Natural killer cell (primary cell): ENCODE results near the gene TRAF2. TPM values are rescaled to one million over a fixed set of nuclear protein-coding genes. Genes with fewer than 3 reads are reported as not detected.
A peak's percentile ranks its signal among the peaks of the same experiment; 100 is the strongest.
"Not testable (repeated sequence)": the region's sequence is repeated elsewhere in the genome, so short reads cannot be mapped to it uniquely, and the experiment has no call there.

Source experiments
- ATAC-seq, 3 donors: fragments of 150-1000 bp in 2 of 3; fragments of 200-7000 bp in 1 of 3; cut with Tn5 transposase; 1 replicate in 1 of 3; 2 replicates in 2 of 3; pipeline ENCODE4 v1.10.0; 2021; ENCODE audit warnings: mild to moderate bottlenecking in 2 of 3, moderate library complexity in 2 of 3
- DNase-seq, 2 donors: peaks; one replicate each; pipeline versions ENCODE4 v3.0.0 to v3.0.0-alpha.2; 2013 to 2021; ENCODE audit warnings: mixed read lengths in 1 of 2
- H3K27ac ChIP-seq: one replicate; pipeline ENCODE4 v1.5.1; 2013; ENCODE audit warnings: mild to moderate bottlenecking, low read length
- H3K27me3 ChIP-seq: one replicate; pipeline ENCODE4 v1.6.1; 2013; ENCODE audit warnings: low read length; ENCODE audit not compliant: control insufficient read depth, insufficient read depth
- H3K36me3 ChIP-seq: one replicate; pipeline ENCODE4 v1.6.1; 2013; ENCODE audit warnings: low read length; ENCODE audit not compliant: control insufficient read depth, insufficient read depth
- H3K4me1 ChIP-seq: one replicate; pipeline ENCODE4 v1.6.1; 2013; ENCODE audit warnings: low read length; ENCODE audit not compliant: control insufficient read depth, insufficient read depth
- H3K4me3 ChIP-seq: one replicate; pipeline ENCODE4 v1.5.1; 2013; ENCODE audit warnings: low read length
- H3K9me3 ChIP-seq: one replicate; pipeline ENCODE4 v1.6.1; 2013; ENCODE audit warnings: low read length; ENCODE audit not compliant: control insufficient read depth, insufficient read depth
- H3K27ac Mint-ChIP-seq, 2 donors: one replicate each; pipeline ENCODE4 v1.8.0; 2022; ENCODE audit warnings: mild to moderate bottlenecking in 2 of 2, mixed read lengths in 2 of 2, moderate library complexity in 1 of 2
- H3K27me3 Mint-ChIP-seq, 2 donors: one replicate each; pipeline ENCODE4 v1.8.0; 2022; ENCODE audit warnings: low read depth in 2 of 2, mixed read lengths in 2 of 2
- H3K36me3 Mint-ChIP-seq: one replicate; pipeline ENCODE4 v1.8.0; 2022; ENCODE audit warnings: mixed read lengths
- H3K4me1 Mint-ChIP-seq, 2 donors: one replicate each; pipeline ENCODE4 v1.8.0; 2022; ENCODE audit warnings: mixed read lengths in 2 of 2
- H3K4me3 Mint-ChIP-seq: one replicate; pipeline ENCODE4 v1.8.0; 2022; ENCODE audit warnings: mild to moderate bottlenecking, moderate library complexity, mixed read lengths
- H3K9me3 Mint-ChIP-seq, 2 donors: one replicate each; pipeline ENCODE4 v1.8.0; 2022; ENCODE audit warnings: mixed read lengths in 2 of 2
- CTCF ChIP-seq: fragments of 200-600 bp; IDR thresholded peaks from one replicate; pipeline ENCODE4 v1.8.0; 2022; ENCODE audit warnings: antibody characterized with exemption
- WGBS: methylation state at CpG from one replicate; pipeline ENCODE4 v1.1.7; 2013; ENCODE audit warnings: missing lambda C conversion rate; ENCODE audit not compliant: insufficient coverage; 5-methylcytosine and 5-hydroxymethylcytosine counted together
- intact Hi-C: fragments of 100-400 bp; cut with micrococcal nuclease; formaldehyde crosslinking; loops from one replicate; pipeline ENCODE4 v1.14.2; 2022
- total RNA-seq, 4 donors: library from RNA; stranded (reverse); fragments of 120-200 nt in 1 of 4; gene quantifications; one replicate each; pipeline versions ENCODE4 v1.2.3 to v1.2.4, GENCODE V29; 2013 to 2022

TRAF2 gene
- total RNA-seq, 3 donors from 2014 or later (not counting 1 experiment from before 2014, with no cell fraction given), result 17.4 to 35.5 (median 25.0) TPM

GRCh38 chr9:136840877-136841645 is 45.3 kb upstream of the TRAF2 start:
- 89% methylated on average over 27 of the region's 28 CpGs for WGBS
- Mint-ChIP-seq H3K27me3 (no peaks in the 10 kb centered on the region), H3K27ac (no peak overlapping the region), H3K4me3 (no peak overlapping the region), H3K9me3 (no peaks in the 10 kb centered on the region), H3K4me1 (peaks cover 11 to 20% of the 10 kb centered on the region in 2 donors), H3K36me3 (no peaks in the 10 kb centered on the region)
- ATAC-seq, result no peak
- peaks cover 3% of the 10 kb centered on the region for H3K27me3 ChIP-seq
- peaks cover 32% of the 10 kb centered on the region for H3K4me1 ChIP-seq
- intact Hi-C loops, result loop anchor here (5.0 to 10.0 kb wide), 3 partner anchors 34 to 306 kb away; partner anchors contain the start of gene RABL6
- no peaks in the 10 kb centered on the region for H3K9me3 ChIP-seq
- peaks cover 14% of the 10 kb centered on the region for H3K36me3 ChIP-seq
- H3K4me3 ChIP-seq, result no peak overlapping the region
- no peak for TF ChIP-seq CTCF
- no peak overlapping the region for H3K27ac ChIP-seq
- DNase-seq, result no peak

- not testable (repeated sequence) for H3K9me3 Mint-ChIP-seq, H3K27me3 ChIP-seq, H3K9me3 ChIP-seq, ATAC-seq, H3K27me3 Mint-ChIP-seq, DNase-seq, H3K36me3 Mint-ChIP-seq, H3K27ac ChIP-seq
- WGBS, result 65% methylated on average over 16 of the region's 16 CpGs
- Mint-ChIP-seq H3K4me1 (peaks cover 11 to 24% of the 10 kb centered on the region in 2 donors), H3K27ac (peak overlapping the region; percentile 84 to 93), H3K4me3 (peak overlapping the region; percentile 95)
- Histone ChIP-seq H3K4me1 (peaks cover 36% of the 10 kb centered on the region), H3K36me3 (peaks cover 14% of the 10 kb centered on the region), H3K4me3 (peak overlapping the region; percentile 82)
- intact Hi-C loops, result loop anchor here (2.0 to 10.0 kb wide), 5 partner anchors 35 to 307 kb away; partner anchors contain the start of gene RABL6
Measured at GRCh38 chr9:136841646-136842379, 44.5 kb upstream of the TRAF2 start.

- DNase-seq, result peak; percentile 81 to 90
- Histone ChIP-seq H3K4me3 (peak within 1 kb of the TSS; percentile 82), H3K36me3 (peaks cover 14% of the 10 kb centered on the region), H3K4me1 (peaks cover 41% of the 10 kb centered on the region), H3K27ac (peak within 1 kb of the TSS; percentile 71)
- under 1% methylated on average over 17 of the region's 27 CpGs for WGBS
- H3K4me3 Mint-ChIP-seq, result peak within 1 kb of the TSS; percentile 95
- peak; percentile 86 for TF ChIP-seq CTCF
- H3K36me3 Mint-ChIP-seq, H3K27me3 ChIP-seq, H3K9me3 Mint-ChIP-seq, H3K9me3 ChIP-seq, H3K27me3 Mint-ChIP-seq: not testable (repeated sequence)
- peak; percentile 85 to 93 (median 85) for ATAC-seq
- peaks cover 11 to 29% of the 10 kb centered on the region in 2 donors for H3K4me1 Mint-ChIP-seq
- intact Hi-C loops, result loop anchor here (2.0 to 10.0 kb wide), 5 partner anchors 35 to 308 kb away; partner anchors contain the start of gene RABL6
- peak within 1 kb of the TSS; percentile 84 to 93 for H3K27ac Mint-ChIP-seq
Measured at GRCh38 chr9:136842380-136842948, 43.9 kb upstream of the TRAF2 start, which contains the start of gene AJM1. TSS of gene AJM1 (plus strand) at chr9:136842478. CDS start at chr9:136844415, 1,937 bp downstream.

GRCh38 chr9:136843159-136843800 is 43.0 kb upstream of the TRAF2 start:
- peak in 2 of 3 donors; percentile 5 to 27 for ATAC-seq
- H3K9me3 Mint-ChIP-seq, H3K27me3 ChIP-seq, H3K9me3 ChIP-seq, DNase-seq, H3K36me3 Mint-ChIP-seq, H3K27me3 Mint-ChIP-seq: not testable (repeated sequence)
- WGBS, result 12% methylated on average over 20 of the region's 21 CpGs
- Mint-ChIP-seq H3K4me3 (peak overlapping the region; percentile 79), H3K27ac (peak overlapping the region; percentile 77 to 82), H3K4me1 (peaks cover 19 to 37% of the 10 kb centered on the region in 2 donors)
- H3K36me3 ChIP-seq, result peaks cover 14% of the 10 kb centered on the region
- peaks cover 50% of the 10 kb centered on the region for H3K4me1 ChIP-seq
- peak overlapping the region; percentile 43 for H3K4me3 ChIP-seq
- intact Hi-C loops, result loop anchor here (2.0 to 10.0 kb wide), 5 partner anchors 36 to 308 kb away; partner anchors contain the start of gene RABL6
- H3K27ac ChIP-seq, result peak overlapping the region; percentile 62
